H1 (cell line): ENCODE data around the gene C14orf119. TPM values are rescaled to one million over a fixed set of nuclear protein-coding genes. Genes with fewer than 3 reads are reported as not detected.
A peak's percentile ranks its signal among the peaks of the same experiment; 100 is the strongest.

ENCODE experiments used
- CTCF ChIA-PET: fragments of 300-600 bp; sonication (Branson Sonifier 250); formaldehyde crosslinking; loops from one replicate; lab custom pipeline; 2021; ENCODE audit not compliant: partially characterized antibody; lab: Charles Lee
- POLR2A ChIA-PET: fragments of 300-600 bp; sonication (Branson Sonifier 250); formaldehyde crosslinking; loops from one replicate; lab custom pipeline; 2021; ENCODE audit warnings: inconsistent platforms; ENCODE audit not compliant: partially characterized antibody; lab: Charles Lee
- DNase-seq, 2 experiments: peaks; one replicate each; pipeline versions ENCODE4 v3.0.0 to v3.0.0-alpha.2; 2010 to 2022; ENCODE audit warnings: low spot score in 2 of 2, low read depth in 1 of 2, mixed read lengths in 1 of 2
- FAIRE-seq: peaks from 2 replicates; lab custom pipeline; 2011; peaks lifted over from hg19 to GRCh38; lab: Jason Lieb, UNC
- H2AFZ ChIP-seq: 2 replicates; pipeline ENCODE4 v1.8.1; 2012; ENCODE audit warnings: low read length, inconsistent platforms
- H2AK5ac ChIP-seq: 2 replicates; pipeline ENCODE4 v1.6.1; 2013; ENCODE audit warnings: low read depth, low read length
- H2BK120ac ChIP-seq: replicated peaks from 2 replicates; pipeline ENCODE3; 2013; ENCODE audit warnings: low read depth, low read length, inconsistent platforms
- H2BK12ac ChIP-seq: 2 replicates; pipeline ENCODE4 v1.6.1; 2013; ENCODE audit warnings: low read depth, low read length
- H2BK15ac ChIP-seq: 2 replicates; pipeline ENCODE4 v1.6.1; 2013; ENCODE audit warnings: low read length
- H2BK20ac ChIP-seq: 2 replicates; pipeline ENCODE4 v1.6.1; 2013; ENCODE audit warnings: low read length
- H2BK5ac ChIP-seq: 2 replicates; pipeline ENCODE4 v1.6.1; 2013; ENCODE audit warnings: low read depth, low read length
- H3K14ac ChIP-seq: 2 replicates; pipeline ENCODE4 v1.6.1; 2013; ENCODE audit warnings: inconsistent platforms; ENCODE audit not compliant: insufficient read length
- H3K18ac ChIP-seq: 2 replicates; pipeline ENCODE4 v1.6.1; 2013; ENCODE audit warnings: low read length; ENCODE audit errors: extremely low read depth
- H3K23ac ChIP-seq: 2 replicates; pipeline ENCODE4 v1.6.1; 2013; ENCODE audit warnings: inconsistent platforms; ENCODE audit not compliant: insufficient read length
- H3K23me2 ChIP-seq: 2 replicates; pipeline ENCODE4 v1.6.1; 2013; ENCODE audit warnings: low read depth, low read length
- H3K27ac ChIP-seq: 2 replicates; pipeline ENCODE4 v1.6.1; 2011; ENCODE audit warnings: low read depth, low read length, inconsistent platforms
- H3K27me3 ChIP-seq, 4 experiments: replicated peaks in 1 of 4; 1 replicate in 1 of 4; 2 replicates in 3 of 4; pipeline versions ENCODE4 v1.6.1 to v1.8.1; 2011 to 2013; ENCODE audit warnings: low read length in 3 of 4, mild to moderate bottlenecking in 3 of 4, inconsistent platforms in 2 of 4, mixed read lengths in 2 of 4, moderate library complexity in 1 of 4; ENCODE audit not compliant: control insufficient read depth in 3 of 4, insufficient read depth in 3 of 4; ENCODE audit errors: extremely low read depth in 1 of 4
- H3K36me3 ChIP-seq, 4 experiments: 2 replicates each; pipeline versions ENCODE4 v1.6.1 to v1.8.1; 2011 to 2013; ENCODE audit warnings: mild to moderate bottlenecking in 4 of 4, low read length in 3 of 4, moderate library complexity in 2 of 4, control low read depth in 1 of 4, inconsistent platforms in 1 of 4; ENCODE audit not compliant: insufficient read depth in 4 of 4, control insufficient read depth in 2 of 4
- H3K4ac ChIP-seq: replicated peaks from 2 replicates; pipeline ENCODE3; 2013; ENCODE audit warnings: low read length, low read depth, mixed read lengths, inconsistent platforms; ENCODE audit not compliant: insufficient read length
- H3K4me1 ChIP-seq, 4 experiments: replicated peaks in 1 of 4; 1 replicate in 1 of 4; 2 replicates in 3 of 4; pipeline versions ENCODE4 v1.6.1 to v1.8.1; 2011 to 2013; ENCODE audit warnings: low read length in 3 of 4, inconsistent platforms in 2 of 4, mixed read lengths in 1 of 4; ENCODE audit not compliant: insufficient read depth in 4 of 4, control insufficient read depth in 3 of 4
- H3K4me2 ChIP-seq, 2 experiments: 2 replicates each; pipeline versions ENCODE4 v1.6.1 to v1.8.1; 2011 to 2013; ENCODE audit warnings: low read depth in 2 of 2, low read length in 2 of 2, control low read depth in 1 of 2, inconsistent platforms in 1 of 2, mild to moderate bottlenecking in 1 of 2; ENCODE audit not compliant: insufficient read depth in 1 of 2
- H3K4me3 ChIP-seq, 4 experiments: fragments of 200-600, 300-600 bp in 1 of 4; sonication (generic), shearing (Covaris generic), sonication (Bioruptor Twin) in 1 of 4; 2 replicates each; pipeline versions ENCODE4 v1.5.1 to v1.8.1; 2011 to 2016; ENCODE audit warnings: low read length in 4 of 4, low read depth in 3 of 4, control low read depth in 2 of 4, inconsistent platforms in 2 of 4, mild to moderate bottlenecking in 2 of 4, mixed read lengths in 1 of 4, moderate library complexity in 1 of 4; ENCODE audit not compliant: insufficient read depth in 2 of 4; ENCODE audit errors: extremely low read depth in 1 of 4
- H3K56ac ChIP-seq: replicated peaks from 2 replicates; pipeline ENCODE3; 2013; ENCODE audit warnings: low read depth, mild to moderate bottlenecking, mixed read lengths, low read length, inconsistent platforms; ENCODE audit not compliant: insufficient read length
- H3K79me1 ChIP-seq: 2 replicates; pipeline ENCODE4 v1.6.1; 2013; ENCODE audit warnings: low read depth, low read length, control low read depth
- H3K79me2 ChIP-seq, 2 experiments: 2 replicates each; pipeline versions ENCODE4 v1.6.1 to v1.8.1; 2012 to 2013; ENCODE audit warnings: low read length in 2 of 2, mild to moderate bottlenecking in 2 of 2, inconsistent platforms in 1 of 2; ENCODE audit not compliant: insufficient read depth in 2 of 2, control insufficient read depth in 1 of 2
- H3K9ac ChIP-seq, 4 experiments: replicated peaks in 1 of 4; 1 replicate in 1 of 4; 2 replicates in 3 of 4; pipeline versions ENCODE4 v1.6.1 to v1.8.1; 2011 to 2013; ENCODE audit warnings: low read depth in 3 of 4, low read length in 3 of 4, control low read depth in 2 of 4, mild to moderate bottlenecking in 2 of 4, moderate library complexity in 2 of 4, inconsistent platforms in 1 of 4; ENCODE audit errors: extremely low read depth in 1 of 4
- H3K9me3 ChIP-seq, 2 experiments: 2 replicates each; pipeline versions ENCODE4 v1.6.1 to v1.8.1; 2012 to 2013; ENCODE audit warnings: mild to moderate bottlenecking in 2 of 2, moderate library complexity in 2 of 2, control low read depth in 1 of 2, inconsistent platforms in 1 of 2, low read depth in 1 of 2, low read length in 1 of 2, mixed read lengths in 1 of 2; ENCODE audit not compliant: insufficient read depth in 2 of 2
- H4K20me1 ChIP-seq, 2 experiments: replicated peaks in 1 of 2; 2 replicates each; pipeline versions ENCODE3 to v1.8.1; 2011 to 2013; ENCODE audit warnings: inconsistent platforms in 2 of 2, low read length in 2 of 2, mild to moderate bottlenecking in 1 of 2; ENCODE audit not compliant: insufficient read depth in 2 of 2, control insufficient read depth in 1 of 2
- H4K5ac ChIP-seq: 2 replicates; pipeline ENCODE4 v1.6.1; 2013; ENCODE audit warnings: low read length, low read depth, mixed read lengths, inconsistent platforms; ENCODE audit not compliant: insufficient read length
- H4K8ac ChIP-seq: 2 replicates; pipeline ENCODE4 v1.8.0; 2013; ENCODE audit warnings: mild to moderate bottlenecking, moderate library complexity, low read length, inconsistent platforms; ENCODE audit not compliant: insufficient read depth; ENCODE audit errors: extremely low read depth
- H4K91ac ChIP-seq: replicated peaks from 2 replicates; pipeline ENCODE3; 2013; ENCODE audit warnings: low read length, mixed read lengths, inconsistent platforms; ENCODE audit not compliant: insufficient read length
- CBX5 ChIP-seq: fragments of 300-800, 300-1000 bp; sonication (generic); IDR thresholded peaks from 2 replicates; pipeline ENCODE4 v1.7.1; 2016; ENCODE audit warnings: antibody characterized with exemption, low read length, low read depth
- CREB1 ChIP-seq: IDR thresholded peaks from 2 replicates; pipeline ENCODE4 v1.6.1; 2012; ENCODE audit warnings: inconsistent platforms
- CTCF ChIP-seq, 3 experiments: IDR thresholded peaks; 1 replicate in 2 of 3; 2 replicates in 1 of 3; pipeline versions ENCODE4 v1.5.1 to v1.6.1; 2011; ENCODE audit warnings: low read length in 3 of 3, mild to moderate bottlenecking in 3 of 3, inconsistent platforms in 2 of 3, low read depth in 1 of 3, moderate library complexity in 1 of 3; ENCODE audit not compliant: insufficient read depth in 1 of 3; ENCODE audit errors: control extremely low read depth in 1 of 3
- RAD21 ChIP-seq, 2 experiments: IDR thresholded peaks in 1 of 2; conservative IDR thresholded peaks in 1 of 2; 2 replicates each; pipeline ENCODE4 v1.6.1; 2011; ENCODE audit warnings: low read depth in 2 of 2, low read length in 2 of 2, improper control_type of control experiment in 1 of 2, inconsistent platforms in 1 of 2, mild to moderate bottlenecking in 1 of 2, moderate library complexity in 1 of 2
- WGBS, 2 experiments: shearing (Covaris generic) in 1 of 2; methylation state at CpG; one replicate each; pipeline versions ENCODE4 v1.1.6 to v1.1.7; 2013 to 2015; ENCODE audit warnings: low lambda C conversion rate in 2 of 2, mixed read lengths in 2 of 2, inconsistent platforms in 1 of 2, low coverage in 1 of 2, missing lambda C conversion rate in 1 of 2; ENCODE audit not compliant: insufficient replicate concordance in 2 of 2, insufficient coverage in 1 of 2, insufficient read length in 1 of 2; ENCODE audit errors: extremely low coverage in 1 of 2, missing lambda C conversion rate in 1 of 2; 5-methylcytosine and 5-hydroxymethylcytosine counted together
- polyA plus RNA-seq, 7 experiments: library from polyadenylated mRNA; depleted of rRNA in 3 of 7; stranded (reverse) in 5 of 7; unstranded in 2 of 7; fragments of >200 nt in 5 of 7; fragments of 200-250 nt in 2 of 7; gene quantifications; 1 replicate in 5 of 7; 2 replicates in 1 of 7; 4 replicates in 1 of 7; pipeline versions ENCODE4 v1.2.1 to v1.2.3, GENCODE V29; 2011 to 2013; ENCODE audit warnings: missing spikeins in 2 of 7, mixed read lengths in 2 of 7
- total RNA-seq: library from RNA; stranded (reverse); fragmentation: NEBNext Ultra II Directional; extraction: Animal tissue kit (Norgen Biotek cat#: 25700); gene quantifications from 2 replicates; pipeline ENCODE4 v1.2.1, GENCODE V29; 2021

C14orf119 gene
- total and polyA plus RNA-seq, 2 of the 8 experiments (the other 6 are each of a cell fraction or from before 2014, with no cell fraction given), result 78.1 to 94.0 TPM

DNA sequence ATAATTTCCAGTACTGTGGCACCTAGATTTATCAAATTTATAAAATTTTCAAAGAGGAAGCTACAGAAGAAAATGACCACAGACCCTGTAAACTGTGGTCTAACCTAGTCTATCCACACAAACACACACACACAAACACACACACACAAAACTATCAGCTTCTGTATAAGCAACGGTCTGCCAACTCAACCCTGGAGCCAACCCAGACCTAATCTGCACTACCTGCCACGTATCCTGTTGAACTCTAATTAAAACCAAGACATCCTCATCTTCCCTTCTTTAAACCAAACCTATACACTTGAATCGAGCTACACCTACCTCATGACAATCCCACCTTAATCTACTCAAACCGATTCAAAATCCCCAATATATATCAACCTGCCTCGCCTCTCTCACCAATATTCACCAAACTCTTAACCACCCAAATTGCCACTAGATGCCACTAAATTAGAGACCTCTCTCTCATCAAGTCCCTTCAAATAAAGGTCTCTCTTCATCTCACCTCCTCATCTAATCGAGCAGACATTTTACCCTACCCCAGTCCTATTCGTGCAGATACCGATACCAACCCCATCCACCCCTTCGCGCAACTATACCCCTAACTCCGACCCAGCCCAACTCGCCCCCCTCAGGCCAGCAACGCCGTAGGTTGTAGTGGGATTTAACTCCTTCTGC, 1.2 kb upstream of the C14orf119 start:
- peaks cover 19 to 72% of the 10 kb centered on the region in 2 experiments for H3K79me2 ChIP-seq
- H3K79me1 ChIP-seq, result peaks cover 12% of the 10 kb centered on the region
- H3K9me3 ChIP-seq, result no peaks in the 10 kb centered on the region
- H4K5ac ChIP-seq, result no peak overlapping the region
- peak overlapping the region in 3 of 4 experiments; percentile 99 to 100 (median 100); a peak in 6 of 7 replicates for H3K9ac ChIP-seq
- peak overlapping the region; percentile 92 to 97 (median 96) for H3K4me3 ChIP-seq
- peak in 1 of 2 experiments; percentile 75 for DNase-seq
- H4K8ac ChIP-seq, result peak overlapping the region; percentile 100; the same call in 1 of the 2 replicates
- H2AFZ ChIP-seq, result peak overlapping the region; percentile 88; the same call in 1 of the 2 replicates
- peak overlapping the region; percentile 99 for H3K27ac ChIP-seq
- peaks cover 33 to 55% (median 41%) of the 10 kb centered on the region in 4 experiments for H3K36me3 ChIP-seq
- H2BK5ac ChIP-seq, result peak overlapping the region; percentile 97; the same call in 1 of the 2 replicates
- peaks cover 9 to 11% of the 10 kb centered on the region in 2 experiments for H4K20me1 ChIP-seq
- TF ChIP-seq CTCF (IDR thresholded peaks at IDR 0.05; ENCODE audit: control extremely low read depth in 1 of 3, insufficient read depth in 1 of 3, low read depth in 1 of 3, low read length in 3 of 3), result peak; percentile 28 to 35 (median 33)
- no peak for TF ChIP-seq CBX5
- TF ChIP-seq CREB1, result peak; percentile 9; the same call in 1 of the 2 replicates
- TF ChIP-seq RAD21 (IDR thresholded peaks at IDR 0.05 in 1 of 2, conservative IDR thresholded peaks at IDR 0.05 in 1 of 2; ENCODE audit: low read depth in 2 of 2, low read length in 2 of 2), result 0 out of 4 replicates have a peak, but pooled peaks have one; percentile 4 to 25
- TF ChIP-seq, all 59 proteins: peak for 3
- Histone ChIP-seq H3K56ac (no peak overlapping the region), H2BK20ac (no peak overlapping the region), H3K23me2 (peaks cover 5% of the 10 kb centered on the region; the same call in 1 of the 2 replicates), H4K91ac (no peak overlapping the region), H3K14ac (no peak overlapping the region), H2BK120ac (no peak overlapping the region), H2AK5ac (no peak overlapping the region), H3K23ac (no peak overlapping the region), H2BK15ac (no peak overlapping the region), H3K18ac (no peak overlapping the region), H3K27me3 (no peaks in the 10 kb centered on the region), H3K4ac (no peak overlapping the region), H3K4me2 (peak overlapping the region; percentile 91 to 92), H3K4me1 (no peaks in the 10 kb centered on the region; a peak in 3 of 7 replicates), H2BK12ac (no peak overlapping the region; the same call in 1 of the 2 replicates)
- FAIRE-seq, result no peak
- CTCF ChIA-PET, result interaction anchor here (0.6 to 4.2 kb wide), 16 partner anchors 9 to 108 kb away, joined by 3 to 23 read pairs (median 5); no protein-coding TSS in a partner anchor
- POLR2A ChIA-PET, result interaction anchor here (0.6 to 3.2 kb wide), 33 partner anchors 8 to 257 kb away, joined by 3 to 36 read pairs (median 6); partner anchors contain the start of genes AJUBA, CDH24, CEBPE and CIROP
- WGBS, 2 experiments, result 8 to 100% methylated on average over 2 to 14 of the region's 14 CpGs
